Ovary (tissue), 3 donors: Measurements from ENCODE around the gene SAMD4A.

Source experiments
- CTCF ChIP-seq, 3 donors: fragments of 450-650 bp in 2 of 3; fragments of 200-600 bp in 1 of 3; IDR thresholded peaks; one replicate each; pipeline versions ENCODE4 v1.5.1 to v1.8.0; 2016 to 2022; ENCODE audit warnings: antibody characterized with exemption in 3 of 3, mild to moderate bottlenecking in 1 of 3
- EP300 ChIP-seq: sonication (generic); formaldehyde crosslinking; IDR thresholded peaks from one replicate; pipeline ENCODE4 v1.6.1; 2017; ENCODE audit warnings: antibody characterized with exemption
- POLR2A ChIP-seq: fragments of 450-650 bp; IDR thresholded peaks from one replicate; pipeline ENCODE4 v1.6.1; 2017; ENCODE audit warnings: antibody characterized with exemption, mild to moderate bottlenecking, moderate library complexity
- donor health status: DM: no; HTN: no; CAD: no.

DNA sequence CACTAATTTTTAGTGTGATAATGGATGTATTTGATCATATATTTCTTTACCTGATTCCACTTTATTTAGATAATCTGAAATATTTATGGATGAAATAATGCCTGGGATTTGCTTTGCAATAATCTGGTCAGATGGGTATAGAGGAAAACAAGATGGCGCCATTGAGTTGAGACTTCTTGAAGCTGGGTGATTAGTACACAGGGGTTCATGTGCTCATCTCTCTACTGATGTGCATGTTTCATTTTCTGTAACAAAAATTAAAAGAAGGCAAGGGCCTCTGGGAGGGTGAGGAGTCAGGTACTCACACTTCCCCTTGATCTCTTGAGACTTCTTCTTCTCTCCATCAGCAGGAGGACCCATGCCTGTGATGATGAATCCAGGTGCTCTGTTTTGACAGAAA, 273.9 kb downstream of the SAMD4A start:
- TF ChIP-seq CTCF (IDR thresholded peaks at IDR 0.05) (no peak), EP300 (no peak), POLR2A (no peak)
